Ishikawa (cell line): ENCODE results near the gene SVEP1.

Experiments used
- CEBPB ChIP-seq: IDR thresholded peaks from 2 replicates; pipeline ENCODE4 v1.6.1; 2012
- CREB1 ChIP-seq: IDR thresholded peaks from 2 replicates; pipeline ENCODE4 v1.6.1; 2012; ENCODE audit warnings: low read depth
- EGR1 ChIP-seq: IDR thresholded peaks from 2 replicates; pipeline ENCODE4 v1.6.1; 2012
- EP300 ChIP-seq: IDR thresholded peaks from 2 replicates; pipeline ENCODE4 v1.6.1; 2012; ENCODE audit warnings: borderline replicate concordance
- FOXM1 ChIP-seq: IDR thresholded peaks from 2 replicates; pipeline ENCODE4 v1.6.1; 2012; ENCODE audit warnings: low read depth, borderline replicate concordance
- NFIC ChIP-seq: IDR thresholded peaks from 2 replicates; pipeline ENCODE4 v1.6.1; 2012
- RAD21 ChIP-seq: IDR thresholded peaks from 2 replicates; pipeline ENCODE4 v1.6.1; 2012; ENCODE audit warnings: low read depth
- TAF1 ChIP-seq: IDR thresholded peaks from 2 replicates; pipeline ENCODE4 v1.6.1; 2012; ENCODE audit warnings: low read depth, mild to moderate bottlenecking
- TCF12 ChIP-seq: IDR thresholded peaks from 2 replicates; pipeline ENCODE4 v1.6.1; 2012; ENCODE audit warnings: low read depth
- TEAD4 ChIP-seq: IDR thresholded peaks from 2 replicates; pipeline ENCODE4 v1.6.1; 2012
- YY1 ChIP-seq: IDR thresholded peaks from 2 replicates; pipeline ENCODE4 v1.6.1; 2012; ENCODE audit warnings: low read depth
- ZBTB7A ChIP-seq: IDR thresholded peaks from 2 replicates; pipeline ENCODE4 v1.6.1; 2012; ENCODE audit warnings: low read depth
- TF ChIP-seq, protein P1 (sequence below): IDR thresholded peaks from 2 replicates; pipeline ENCODE4 v1.6.1; 2012
- TF ChIP-seq, protein P2 (sequence below): IDR thresholded peaks from 2 replicates; pipeline ENCODE4 v1.6.1; 2012; ENCODE audit warnings: low read depth, mild to moderate bottlenecking
- TF ChIP-seq, protein P3 (sequence below): IDR thresholded peaks from 2 replicates; pipeline ENCODE4 v1.6.1; 2012

The SVEP1 gene

DNA sequence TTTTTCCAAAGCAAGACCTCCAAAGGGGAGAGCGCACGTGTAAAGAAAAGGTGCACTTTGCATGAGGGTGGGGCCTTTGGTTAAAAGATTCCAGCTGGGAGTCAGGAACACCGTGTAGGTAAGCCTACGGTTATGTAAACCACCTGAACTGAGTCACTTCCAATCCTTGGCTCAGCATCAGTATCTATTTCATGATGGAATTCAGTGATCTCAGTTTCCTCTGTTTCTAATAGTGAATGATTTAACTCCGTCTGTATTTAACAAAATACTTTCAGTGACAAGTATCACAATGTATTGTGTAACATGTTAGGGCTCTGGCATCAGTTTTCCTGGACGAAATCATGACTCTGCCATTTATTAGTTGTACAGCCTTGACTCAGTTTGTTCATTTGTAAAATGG, 1.3 kb upstream of the SVEP1 start:
- TF ChIP-seq, protein P1, sequence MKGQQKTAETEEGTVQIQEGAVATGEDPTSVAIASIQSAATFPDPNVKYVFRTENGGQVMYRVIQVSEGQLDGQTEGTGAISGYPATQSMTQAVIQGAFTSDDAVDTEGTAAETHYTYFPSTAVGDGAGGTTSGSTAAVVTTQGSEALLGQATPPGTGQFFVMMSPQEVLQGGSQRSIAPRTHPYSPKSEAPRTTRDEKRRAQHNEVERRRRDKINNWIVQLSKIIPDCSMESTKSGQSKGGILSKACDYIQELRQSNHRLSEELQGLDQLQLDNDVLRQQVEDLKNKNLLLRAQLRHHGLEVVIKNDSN: no peak
- TF ChIP-seq TAF1: no peak
- TF ChIP-seq FOXM1: no peak
- TF ChIP-seq, protein P2, sequence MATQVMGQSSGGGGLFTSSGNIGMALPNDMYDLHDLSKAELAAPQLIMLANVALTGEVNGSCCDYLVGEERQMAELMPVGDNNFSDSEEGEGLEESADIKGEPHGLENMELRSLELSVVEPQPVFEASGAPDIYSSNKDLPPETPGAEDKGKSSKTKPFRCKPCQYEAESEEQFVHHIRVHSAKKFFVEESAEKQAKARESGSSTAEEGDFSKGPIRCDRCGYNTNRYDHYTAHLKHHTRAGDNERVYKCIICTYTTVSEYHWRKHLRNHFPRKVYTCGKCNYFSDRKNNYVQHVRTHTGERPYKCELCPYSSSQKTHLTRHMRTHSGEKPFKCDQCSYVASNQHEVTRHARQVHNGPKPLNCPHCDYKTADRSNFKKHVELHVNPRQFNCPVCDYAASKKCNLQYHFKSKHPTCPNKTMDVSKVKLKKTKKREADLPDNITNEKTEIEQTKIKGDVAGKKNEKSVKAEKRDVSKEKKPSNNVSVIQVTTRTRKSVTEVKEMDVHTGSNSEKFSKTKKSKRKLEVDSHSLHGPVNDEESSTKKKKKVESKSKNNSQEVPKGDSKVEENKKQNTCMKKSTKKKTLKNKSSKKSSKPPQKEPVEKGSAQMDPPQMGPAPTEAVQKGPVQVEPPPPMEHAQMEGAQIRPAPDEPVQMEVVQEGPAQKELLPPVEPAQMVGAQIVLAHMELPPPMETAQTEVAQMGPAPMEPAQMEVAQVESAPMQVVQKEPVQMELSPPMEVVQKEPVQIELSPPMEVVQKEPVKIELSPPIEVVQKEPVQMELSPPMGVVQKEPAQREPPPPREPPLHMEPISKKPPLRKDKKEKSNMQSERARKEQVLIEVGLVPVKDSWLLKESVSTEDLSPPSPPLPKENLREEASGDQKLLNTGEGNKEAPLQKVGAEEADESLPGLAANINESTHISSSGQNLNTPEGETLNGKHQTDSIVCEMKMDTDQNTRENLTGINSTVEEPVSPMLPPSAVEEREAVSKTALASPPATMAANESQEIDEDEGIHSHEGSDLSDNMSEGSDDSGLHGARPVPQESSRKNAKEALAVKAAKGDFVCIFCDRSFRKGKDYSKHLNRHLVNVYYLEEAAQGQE: no peak
- TF ChIP-seq RAD21: no peak
- no peak for TF ChIP-seq TEAD4
- no peak for TF ChIP-seq YY1
- TF ChIP-seq, protein P3, sequence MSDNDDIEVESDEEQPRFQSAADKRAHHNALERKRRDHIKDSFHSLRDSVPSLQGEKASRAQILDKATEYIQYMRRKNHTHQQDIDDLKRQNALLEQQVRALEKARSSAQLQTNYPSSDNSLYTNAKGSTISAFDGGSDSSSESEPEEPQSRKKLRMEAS: no peak
- TF ChIP-seq CEBPB: no peak
- TF ChIP-seq ZBTB7A: no peak
- TF ChIP-seq CREB1: no peak

DNA sequence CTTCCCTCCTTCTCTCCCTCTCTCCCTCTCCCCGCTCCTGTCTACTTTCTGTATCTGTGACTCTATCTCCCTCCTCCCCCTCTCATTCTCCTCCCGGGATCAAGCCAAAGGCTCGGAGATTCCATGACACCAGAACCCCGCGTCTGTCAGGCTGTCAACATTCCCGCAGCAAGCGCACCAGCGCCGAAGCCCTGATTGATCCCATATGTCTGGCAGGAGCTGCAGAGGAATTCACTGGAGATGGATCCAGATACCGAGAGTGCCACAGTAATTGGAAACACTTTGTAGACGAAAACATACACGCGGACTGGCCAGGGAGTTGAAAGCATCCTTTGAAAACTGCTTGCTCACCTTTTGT, 300 bp upstream of the SVEP1 start:
- TF ChIP-seq, protein P2: no peak
- TF ChIP-seq, protein P1: no peak
- TF ChIP-seq RAD21: no peak
- TF ChIP-seq FOXM1: no peak
- TF ChIP-seq, protein P3: no peak
- TF ChIP-seq EP300: no peak
- TF ChIP-seq YY1: no peak
- no peak for TF ChIP-seq CEBPB
- TF ChIP-seq TAF1: no peak
- no peak for TF ChIP-seq TEAD4
- TF ChIP-seq ZBTB7A: no peak
- TF ChIP-seq NFIC: no peak
- no peak for TF ChIP-seq TCF12
- TF ChIP-seq EGR1: no peak
- no peak for TF ChIP-seq CREB1

DNA sequence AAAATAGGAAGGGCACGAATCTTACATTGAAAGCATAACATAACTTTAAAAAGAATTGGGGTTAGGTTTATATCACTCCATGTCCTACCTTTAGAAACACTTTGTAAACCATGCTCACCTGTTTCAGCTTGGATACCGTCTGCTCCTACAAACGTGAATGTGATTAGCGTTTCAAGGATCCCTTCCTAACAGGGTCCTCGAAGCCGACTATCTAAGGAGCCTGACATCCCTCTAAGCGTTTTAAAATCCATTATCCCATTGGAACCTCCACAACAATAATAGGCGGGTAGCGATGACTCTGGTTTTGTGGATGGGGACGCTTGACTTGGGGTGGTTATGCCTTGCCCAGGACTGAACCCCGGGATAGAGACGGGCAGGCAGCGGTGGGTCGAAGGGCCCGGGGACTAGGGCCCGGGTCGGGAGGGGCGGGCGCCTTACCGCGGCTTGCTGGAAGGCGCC, 937 bp downstream of the SVEP1 start:
- TF ChIP-seq EGR1: no peak
- TF ChIP-seq TEAD4: no peak
- no peak for TF ChIP-seq CEBPB
- TF ChIP-seq, protein P3: no peak
- TF ChIP-seq, protein P2: no peak
- TF ChIP-seq CREB1: no peak
- TF ChIP-seq, protein P1: no peak
- no peak for TF ChIP-seq RAD21
- no peak for TF ChIP-seq FOXM1
- no peak for TF ChIP-seq TCF12
- TF ChIP-seq EP300: no peak
- TF ChIP-seq ZBTB7A: no peak

DNA sequence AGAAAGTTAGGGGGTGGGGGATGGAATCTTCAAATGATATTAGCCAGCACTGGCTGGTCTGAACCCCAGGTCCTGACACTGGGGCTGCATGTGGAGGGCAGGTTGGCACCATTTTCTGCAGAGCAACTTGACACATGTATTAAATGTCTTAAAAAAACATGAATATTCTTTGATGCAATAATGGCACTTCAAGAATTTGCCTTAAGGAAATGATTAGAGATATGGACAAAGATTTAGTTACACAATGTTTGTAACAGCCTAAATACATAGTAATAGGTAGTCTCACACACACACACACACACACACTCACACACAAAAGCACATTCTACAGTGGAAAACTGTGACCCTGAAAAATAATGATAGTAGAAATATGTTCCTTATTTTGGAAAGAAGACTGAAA, 3.6 kb downstream of the SVEP1 start:
- TF ChIP-seq TCF12: no peak
- TF ChIP-seq, protein P3: no peak
- TF ChIP-seq TEAD4: no peak
- no peak for TF ChIP-seq EGR1
- no peak for TF ChIP-seq FOXM1
- TF ChIP-seq YY1: no peak
- no peak for TF ChIP-seq CREB1
- no peak for TF ChIP-seq ZBTB7A
- TF ChIP-seq EP300: no peak
- TF ChIP-seq, protein P1: no peak
- no peak for TF ChIP-seq NFIC
- no peak for TF ChIP-seq RAD21
- TF ChIP-seq, protein P2: no peak
- TF ChIP-seq CEBPB: no peak
- no peak for TF ChIP-seq TAF1
